HG02571 (cell line): ENCODE data around the gene SARDH.
"Not testable (repeated sequence)": the region's sequence is repeated elsewhere in the genome, so short reads cannot be mapped to it uniquely, and the experiment has no call there.

Experiments
- ATAC-seq: cut with Tn5 transposase; IDR thresholded peaks from one replicate; pipeline ENCODE4 v1.9.1; 2021; ENCODE audit warnings: mild to moderate bottlenecking, moderate library complexity; ENCODE audit not compliant: unreplicated experiment

Gene SARDH

DNA sequence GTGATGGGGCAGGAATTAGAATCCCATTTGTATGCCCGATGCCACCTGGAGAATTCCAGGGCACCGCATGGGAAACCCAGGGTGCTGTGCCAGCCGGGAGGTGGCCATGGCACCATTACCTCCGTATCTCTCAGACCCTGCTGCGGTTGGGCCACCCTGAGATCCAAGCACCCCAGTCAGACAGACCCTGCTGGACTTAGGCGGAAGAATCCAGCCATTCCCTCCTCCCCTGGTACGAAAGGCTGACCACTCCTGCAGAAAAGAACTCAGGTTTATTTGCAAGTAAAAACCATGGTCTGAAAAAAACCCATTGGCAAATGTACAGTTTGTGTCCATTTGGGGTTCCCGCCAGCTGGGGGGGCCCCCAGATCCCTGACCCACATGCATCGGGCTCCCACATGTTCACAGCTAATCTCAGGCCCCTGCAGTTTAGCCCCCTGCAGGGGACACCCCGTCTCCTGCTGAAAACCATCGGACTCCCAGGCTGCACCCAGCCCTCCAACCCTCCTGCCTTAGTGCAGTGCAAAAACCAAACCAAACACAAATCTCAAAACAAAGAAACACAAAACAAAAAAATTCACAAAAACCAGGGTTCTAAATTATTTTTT lies 23.6 kb upstream of the SARDH start:
- no peak for ATAC-seq

DNA sequence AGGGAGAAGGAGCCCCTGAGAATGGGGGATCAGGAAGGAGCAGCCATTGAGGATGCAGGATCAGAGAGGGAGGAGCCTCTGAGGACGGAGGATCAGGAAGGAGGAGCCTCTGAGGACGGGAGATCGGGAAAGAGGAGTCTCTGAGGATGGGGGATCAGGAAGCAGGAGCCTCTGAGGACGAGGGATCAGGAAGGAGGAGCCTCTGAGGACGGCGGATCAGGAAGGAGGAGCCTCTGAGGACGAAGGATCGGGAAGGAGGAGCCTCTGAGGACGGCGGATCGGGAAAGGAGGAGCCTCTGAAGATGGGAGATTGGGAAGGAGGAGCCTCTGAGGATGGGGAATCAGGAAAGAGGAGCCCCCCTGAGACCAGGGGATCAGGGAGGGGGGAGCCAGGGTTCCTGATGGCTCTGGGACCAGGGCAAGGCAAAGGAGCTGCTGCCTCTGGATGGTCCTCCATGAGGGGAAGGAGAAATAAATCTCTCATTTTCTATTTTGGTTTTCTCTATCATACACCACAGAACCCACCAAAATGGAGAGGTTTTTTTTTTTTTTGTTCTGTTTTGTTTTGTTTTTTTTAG lies 22.6 kb upstream of the SARDH start:
- ATAC-seq = no peak

DNA sequence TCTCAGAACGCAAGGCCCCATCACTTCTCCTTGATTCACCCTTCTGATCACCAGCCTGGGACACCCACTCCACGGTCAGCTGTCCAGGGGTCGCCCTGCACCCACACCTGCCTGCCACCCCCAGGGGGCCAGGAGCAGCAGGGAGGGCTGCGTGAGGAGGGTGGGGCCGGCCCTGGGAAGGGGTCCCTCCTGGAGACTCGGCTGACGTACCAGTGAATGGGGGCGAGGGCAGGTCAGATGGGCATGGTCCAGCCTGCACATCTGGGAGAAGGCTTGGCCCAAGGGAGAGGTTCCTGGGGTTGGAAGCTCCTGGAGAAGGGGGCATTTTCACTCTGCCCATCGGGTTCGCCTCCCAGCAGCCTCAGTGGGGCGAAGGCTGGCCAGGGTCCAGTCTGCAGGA lies 21.8 kb upstream of the SARDH start:
- ATAC-seq = no peak

DNA sequence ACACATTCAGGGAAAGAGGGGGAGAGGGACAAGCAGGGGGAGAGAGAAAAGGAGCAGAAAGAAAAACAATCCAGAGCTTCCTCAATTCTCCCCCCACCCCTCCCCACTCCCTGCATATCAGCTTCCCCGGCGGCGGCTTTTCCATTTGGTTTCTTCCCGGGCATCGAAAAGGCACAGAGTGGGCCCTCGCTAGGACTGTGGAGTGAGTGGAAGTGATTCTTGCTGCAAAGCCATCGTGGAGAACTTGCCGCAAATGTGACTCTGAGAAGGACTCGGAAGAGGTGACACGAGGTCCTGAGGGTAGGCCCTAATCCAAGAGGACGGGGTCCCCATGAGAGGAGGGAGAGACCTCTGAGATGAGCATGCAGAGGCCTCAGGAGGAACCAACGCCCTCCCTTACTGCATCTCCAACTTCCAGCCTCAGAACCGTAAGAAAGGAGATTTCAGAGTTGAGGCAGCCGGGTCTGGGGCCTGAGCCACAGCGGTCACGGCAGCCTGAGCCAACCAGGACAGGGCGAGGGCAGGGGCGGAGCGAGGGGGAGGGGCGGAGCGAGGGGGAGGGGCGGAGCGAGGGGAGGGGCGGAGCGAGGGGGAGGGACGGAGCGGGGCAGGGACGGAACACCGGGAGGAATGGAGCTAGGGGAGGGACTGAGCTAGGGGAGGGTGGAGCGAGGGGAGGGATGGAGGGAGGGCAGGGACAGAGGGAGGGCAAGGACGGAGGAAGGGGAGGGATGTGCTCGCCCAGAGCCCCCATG lies 21.2 kb upstream of the SARDH start:
- no peak for ATAC-seq

DNA sequence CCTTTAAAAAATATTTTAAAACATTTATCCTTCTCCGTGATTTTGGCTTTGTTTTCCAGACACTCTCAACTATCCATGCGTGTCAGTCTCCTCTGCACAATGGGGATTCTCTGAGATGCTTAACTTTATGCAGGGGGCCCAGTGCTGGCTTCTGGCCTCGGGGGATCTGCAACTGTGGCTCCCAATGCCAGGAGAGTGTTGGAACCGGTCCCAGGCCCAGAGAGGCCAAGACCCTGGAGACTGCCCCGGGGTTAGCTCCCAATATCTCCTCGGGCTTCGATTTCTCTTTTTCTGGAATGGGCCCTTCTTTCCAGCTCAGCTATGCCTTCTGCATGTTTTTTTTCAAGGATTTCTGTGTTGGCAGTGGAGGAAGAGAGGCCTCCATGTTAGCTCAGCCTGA lies 20.1 kb upstream of the SARDH start:
- ATAC-seq = no peak

DNA sequence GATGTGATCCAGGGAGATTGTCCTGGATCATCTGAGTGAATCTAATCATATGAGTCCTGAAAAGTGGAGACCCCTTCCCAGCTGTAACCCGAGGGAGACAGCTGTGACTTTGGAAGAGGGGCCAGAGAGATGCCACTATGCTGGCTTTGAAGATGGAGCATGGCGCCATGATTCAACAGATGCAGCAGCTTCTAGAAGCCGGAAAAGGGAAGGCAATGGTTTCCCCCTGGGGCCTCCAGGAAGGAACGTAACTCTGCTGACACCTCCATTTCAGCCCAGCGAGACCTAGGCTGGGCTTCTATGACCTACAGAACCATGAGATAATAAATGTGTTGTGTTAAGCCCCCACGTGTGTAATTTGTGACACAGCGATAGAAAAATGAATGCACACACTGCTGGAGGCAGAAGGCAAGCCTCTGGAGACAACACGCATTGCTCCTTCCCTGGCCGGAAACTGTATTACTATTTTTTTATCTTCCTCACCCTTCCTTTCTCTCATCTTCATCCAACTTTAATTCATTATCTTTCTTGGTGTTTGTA lies 16.6 kb upstream of the SARDH start:
- ATAC-seq = no peak

DNA sequence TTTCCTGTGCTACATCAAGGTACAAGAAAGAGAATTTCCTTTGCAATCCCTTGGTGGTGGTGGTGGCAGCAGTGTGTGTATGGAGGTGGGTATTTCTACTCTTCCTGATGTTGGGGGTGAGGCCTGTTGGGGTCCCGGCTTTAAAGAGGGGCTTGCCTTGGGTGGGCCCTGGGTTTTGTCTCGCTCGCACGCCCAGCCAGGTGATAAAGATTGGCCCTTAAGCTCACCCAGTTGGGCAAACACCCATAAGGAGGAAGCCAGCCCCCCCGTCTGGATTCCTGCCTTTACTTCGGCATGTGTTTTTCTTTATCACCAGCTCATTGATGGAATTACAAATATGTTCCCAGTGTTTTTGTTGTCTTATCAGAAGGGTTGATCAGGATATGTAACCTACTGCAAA lies 16.0 kb upstream of the SARDH start:
- ATAC-seq = no peak

DNA sequence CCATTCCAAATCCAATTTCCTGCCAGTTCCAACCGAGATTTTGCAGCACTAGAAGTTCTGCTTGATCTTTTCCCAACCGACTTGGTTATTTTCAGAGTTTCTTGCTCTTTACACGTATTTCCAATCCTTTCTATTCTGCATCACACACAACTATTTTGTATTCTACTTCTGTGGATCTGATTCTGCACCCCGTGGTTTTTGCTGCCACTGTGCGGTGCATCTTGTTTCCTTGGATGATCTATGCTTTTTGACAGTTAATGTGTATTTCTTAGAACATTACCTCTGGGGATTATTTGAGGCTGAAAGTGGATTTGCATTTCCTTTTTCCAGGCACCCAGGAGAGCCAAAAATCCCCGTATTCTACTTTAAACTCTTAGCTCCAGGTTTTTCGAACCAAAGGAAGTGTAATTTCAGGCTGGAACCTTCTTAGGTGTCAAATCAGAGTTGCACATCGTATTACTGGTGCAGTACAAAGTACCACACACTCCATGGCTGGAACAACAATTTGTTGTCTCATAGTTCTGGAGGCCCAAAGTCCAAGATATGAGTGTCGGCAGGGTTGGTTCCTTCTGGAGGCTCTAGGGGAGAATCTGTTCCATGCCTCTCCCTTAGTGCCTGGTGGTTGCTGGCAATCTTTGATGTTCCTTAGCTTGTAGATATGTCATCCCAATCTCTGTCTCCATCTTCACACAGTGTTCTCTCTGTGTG lies 14.7 kb upstream of the SARDH start:
- no peak for ATAC-seq

DNA sequence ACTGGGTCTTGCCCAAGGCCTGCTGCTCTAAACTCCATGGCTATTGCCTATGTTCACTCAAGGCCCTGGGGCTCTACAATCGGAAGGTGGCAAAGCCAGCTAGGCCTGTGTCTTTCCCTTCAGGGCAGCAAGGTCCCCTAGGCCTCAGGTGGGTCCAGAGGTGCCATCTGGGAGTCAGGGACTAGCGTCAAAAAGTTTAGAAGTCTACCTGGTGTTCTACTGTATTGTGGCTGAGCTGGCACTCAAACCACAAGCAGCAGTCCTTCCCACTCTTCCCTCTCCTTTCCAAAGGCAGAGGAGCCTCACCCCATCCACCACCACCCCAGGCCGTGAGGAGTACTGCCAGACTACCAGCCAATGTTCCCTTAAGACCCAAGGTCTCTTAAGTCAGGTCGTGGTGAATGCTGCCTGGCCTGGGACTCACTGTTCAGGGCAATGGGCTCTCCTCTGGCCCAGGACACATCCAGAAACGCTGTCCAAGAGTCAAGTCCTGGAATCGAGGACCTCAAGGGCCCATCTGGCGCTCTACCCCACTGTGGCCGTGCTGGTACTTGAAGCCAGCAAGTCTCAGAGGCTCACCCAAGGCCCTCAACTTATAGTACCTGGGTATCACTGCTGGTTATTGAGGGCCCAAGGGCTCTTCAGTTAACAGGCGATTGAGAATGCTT lies 13.0 kb upstream of the SARDH start:
- ATAC-seq = no peak

DNA sequence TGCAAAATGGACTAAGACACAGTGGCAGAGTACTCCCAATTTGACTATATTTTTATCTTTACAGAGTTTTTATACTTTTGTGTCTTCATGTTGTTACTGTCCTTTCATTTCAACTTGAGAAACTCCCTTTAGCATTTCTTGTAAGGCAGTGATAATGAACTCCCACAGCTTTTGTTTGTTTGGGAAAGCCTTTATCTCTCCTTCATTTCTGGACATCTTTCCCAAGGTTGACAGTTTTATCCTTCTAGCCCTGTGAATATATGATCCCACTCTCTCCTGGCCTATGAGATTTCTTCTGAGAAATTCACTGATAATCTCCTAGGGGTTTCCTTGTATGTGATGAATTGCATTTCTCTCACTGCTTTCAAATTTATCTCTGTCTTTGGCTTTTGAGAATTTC lies 9.2 kb upstream of the SARDH start:
- no peak for ATAC-seq

DNA sequence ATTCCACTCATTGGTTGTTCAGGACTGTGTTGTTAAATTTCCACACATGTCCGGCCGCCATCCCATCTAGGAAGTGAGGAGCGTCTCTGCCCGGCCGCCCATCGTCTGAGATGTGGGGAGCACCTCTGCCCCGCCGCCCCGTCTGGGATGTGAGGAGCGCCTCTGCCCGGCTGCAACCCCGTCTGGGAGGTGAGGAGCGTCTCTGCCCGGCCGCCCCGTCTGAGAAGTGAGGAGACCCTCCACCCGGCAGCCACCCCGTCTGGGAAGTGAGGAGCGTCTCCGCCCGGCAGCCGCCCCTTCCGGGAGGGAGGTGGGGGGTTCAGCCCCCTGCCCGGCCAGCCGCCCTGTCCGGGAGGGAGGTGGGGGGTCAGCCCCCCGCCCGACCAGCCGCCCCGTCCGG lies 6.4 kb upstream of the SARDH start:
- not testable (repeated sequence) for ATAC-seq

DNA sequence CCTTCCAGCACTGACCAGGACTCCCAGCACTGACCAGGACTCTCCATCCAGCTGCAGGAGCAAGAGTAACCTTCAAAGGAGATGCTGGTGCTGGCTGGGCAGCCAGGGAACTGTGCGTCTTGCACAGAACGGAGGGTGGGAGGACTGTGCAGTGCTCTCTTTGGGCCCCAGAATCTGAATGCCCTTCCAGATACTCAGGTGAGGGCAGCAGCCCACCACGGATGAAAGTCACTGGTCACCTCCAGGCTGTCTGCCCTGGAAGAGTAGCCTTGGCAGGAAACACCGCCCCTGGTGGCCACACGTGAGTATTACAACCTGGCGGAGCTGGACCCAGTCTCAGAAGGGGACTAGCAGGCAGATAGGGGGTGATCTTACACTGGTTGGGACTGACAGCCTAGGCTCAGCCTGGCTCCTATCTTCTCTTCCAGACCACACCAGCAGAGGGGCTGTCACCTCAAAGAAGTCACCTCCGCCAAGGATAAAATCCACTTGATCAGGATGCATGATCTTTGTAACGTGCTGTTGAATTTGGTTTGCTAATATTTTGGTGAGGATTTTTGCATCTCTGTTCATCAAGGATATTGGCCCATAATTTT lies 4.8 kb upstream of the SARDH start:
- ATAC-seq = no peak

DNA sequence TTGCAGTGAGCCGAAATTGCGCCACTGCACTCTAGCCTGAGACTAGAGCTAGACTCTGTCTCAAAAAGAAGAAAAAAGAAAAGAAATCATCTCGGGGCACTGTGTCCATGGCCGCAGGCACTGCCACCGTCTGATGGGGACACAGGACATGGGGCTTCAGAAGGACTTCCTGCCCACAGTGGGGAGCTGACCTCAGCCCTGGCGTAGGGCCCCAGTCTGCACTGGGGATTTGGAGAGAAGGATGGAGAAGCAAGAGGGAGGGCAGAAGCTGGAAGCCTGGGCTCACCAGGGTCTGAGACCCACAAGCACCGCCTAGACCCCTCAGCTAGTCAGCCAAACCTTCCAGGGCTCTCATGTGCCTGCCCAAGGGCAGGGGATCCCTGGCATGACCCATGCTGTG lies 4.1 kb upstream of the SARDH start:
- ATAC-seq = no peak

DNA sequence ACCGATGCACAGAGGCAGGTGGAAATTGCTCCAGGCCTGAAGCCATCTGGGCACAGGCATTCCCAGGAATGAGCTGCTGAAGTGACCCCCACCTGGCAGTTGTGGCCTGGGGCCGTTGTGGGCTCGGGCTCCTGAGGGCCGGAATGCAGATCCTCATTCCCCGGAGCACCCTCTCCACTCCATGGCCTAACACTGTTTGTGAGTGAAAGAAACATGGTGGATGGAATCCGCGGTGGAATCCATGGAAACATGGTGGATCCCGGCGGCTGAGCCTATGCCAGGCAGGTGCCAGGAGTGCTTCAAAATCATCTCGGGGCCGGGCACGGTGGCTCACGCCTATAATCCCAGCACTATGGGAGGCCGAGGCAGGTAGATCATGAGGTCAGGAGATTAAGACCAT lies 3.6 kb upstream of the SARDH start:
- no peak for ATAC-seq

DNA sequence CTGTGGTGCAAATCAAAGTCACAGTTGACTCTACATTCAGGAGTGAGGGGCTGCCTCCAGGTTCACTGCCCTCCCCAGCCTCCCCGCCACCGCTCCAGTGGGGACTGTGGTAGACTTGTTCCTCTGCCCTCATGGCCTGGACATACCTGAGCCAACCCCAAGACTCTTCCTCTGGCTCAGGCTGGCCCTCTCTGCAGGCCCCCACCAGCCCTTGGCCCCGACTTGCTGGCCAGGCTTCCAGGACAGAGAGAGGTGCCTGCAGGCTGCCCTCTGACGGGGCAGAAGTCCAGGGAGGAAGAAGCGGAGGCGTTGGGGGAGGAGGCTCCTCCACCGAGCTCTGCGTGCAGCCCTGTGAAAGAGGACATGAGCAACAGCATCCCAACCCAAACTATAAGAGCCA lies 2.8 kb upstream of the SARDH start:
- no peak for ATAC-seq

DNA sequence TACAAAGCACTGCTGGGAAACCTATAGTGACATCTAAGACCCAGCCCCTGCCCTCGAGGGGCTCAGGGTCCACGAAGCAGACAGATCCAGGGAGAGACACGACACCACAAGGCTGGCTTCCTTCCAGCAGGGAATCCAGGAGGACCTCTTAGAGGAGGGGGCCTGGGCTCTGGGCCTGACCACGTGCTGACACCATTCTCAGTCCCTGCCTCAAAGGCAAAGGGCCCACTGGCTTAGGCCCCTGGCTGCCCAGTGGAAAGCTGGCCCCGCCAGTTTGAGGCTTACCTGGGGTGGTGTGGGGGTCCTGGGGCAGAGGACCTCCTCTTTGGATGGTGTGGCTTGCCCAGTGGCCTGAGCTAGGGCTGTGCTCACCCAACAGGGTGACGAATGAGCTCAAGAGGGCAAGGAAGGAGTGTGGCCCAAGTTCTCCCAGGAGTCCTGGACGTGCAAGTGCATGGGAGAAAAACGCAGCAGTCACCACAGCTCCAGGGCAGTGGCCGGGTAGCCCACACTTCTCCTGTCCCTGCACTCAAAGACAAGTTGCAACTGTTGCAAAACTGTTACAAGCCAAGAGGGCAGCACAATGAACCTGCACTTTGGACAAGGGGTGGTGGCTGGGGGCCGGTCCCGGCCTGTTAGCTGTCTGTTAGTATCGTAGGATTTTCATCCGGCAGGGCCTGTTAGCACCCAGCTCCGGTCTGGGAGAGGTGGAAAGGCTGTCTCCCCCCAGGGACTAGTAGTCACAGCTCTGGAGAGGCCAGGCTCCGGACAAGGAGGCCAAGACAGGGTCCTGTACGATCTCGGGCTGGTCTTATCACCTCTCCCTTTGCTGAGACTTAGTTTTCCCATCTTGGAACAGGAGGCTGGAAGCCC lies 1.5 kb upstream of the SARDH start:
- ATAC-seq = no peak

DNA sequence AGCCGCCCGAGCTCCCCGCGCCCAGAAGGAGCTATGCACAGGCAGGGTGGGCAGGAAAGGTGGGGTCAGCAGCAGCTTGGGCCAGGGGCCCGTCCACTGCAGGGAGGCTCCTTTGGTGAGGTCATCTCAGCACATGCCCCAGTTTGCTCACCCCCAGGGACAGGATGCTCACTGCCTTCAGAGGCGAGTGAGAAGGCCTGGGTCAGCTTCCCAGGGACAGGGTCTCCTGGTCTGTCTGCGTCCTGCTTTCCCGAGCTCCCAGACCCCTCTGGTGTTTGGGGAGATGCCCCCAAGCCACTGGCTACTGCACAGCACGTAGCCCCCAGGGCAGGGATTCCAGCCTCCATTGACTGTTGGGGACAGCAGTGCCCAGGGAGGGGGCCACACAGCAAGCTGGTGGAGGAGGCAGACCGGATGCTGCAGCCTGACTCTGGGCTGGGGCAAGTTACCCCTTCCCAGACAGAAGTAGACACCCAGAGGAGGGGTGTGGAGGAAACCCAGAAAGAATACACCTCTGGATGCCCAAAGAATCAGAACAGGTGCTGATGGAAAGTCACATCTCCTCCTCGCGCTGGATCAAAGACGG lies 581 bp upstream of the SARDH start:
- no peak for ATAC-seq

DNA sequence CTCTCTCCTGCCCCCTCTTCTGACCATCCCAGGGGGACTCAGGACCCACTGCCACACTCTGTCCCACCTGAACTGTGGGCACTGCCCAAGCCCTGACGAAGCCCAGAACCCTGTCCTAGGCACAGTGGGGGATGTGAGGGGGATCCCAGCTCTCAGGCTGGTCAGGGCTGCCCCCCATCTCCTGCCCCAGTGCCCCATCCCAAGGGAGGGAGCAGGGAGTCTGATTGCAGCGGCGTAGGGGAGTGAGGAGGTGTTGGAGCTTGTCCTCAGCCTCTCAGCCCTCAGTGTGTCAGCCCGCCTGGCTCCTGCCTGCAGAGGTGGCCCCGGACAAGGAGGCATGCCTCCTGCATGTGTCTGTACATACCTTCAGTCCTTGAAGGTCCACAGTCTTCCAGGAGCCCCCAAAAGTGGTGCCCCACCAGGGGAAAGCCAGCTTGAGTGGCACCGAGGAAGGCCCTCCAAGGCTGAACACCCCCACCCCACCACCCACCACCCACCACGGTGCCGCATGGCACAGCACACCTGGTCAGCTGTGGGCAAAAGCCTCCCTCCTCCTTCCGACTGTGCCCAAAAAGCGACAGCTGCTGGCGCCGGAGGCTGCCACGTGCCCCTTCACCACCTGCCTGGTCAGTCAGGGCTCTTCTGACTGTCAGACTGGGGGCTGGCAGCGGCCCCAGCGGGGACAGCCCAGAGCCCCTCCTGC lies 930 bp downstream of the SARDH start:
- ATAC-seq = no peak

DNA sequence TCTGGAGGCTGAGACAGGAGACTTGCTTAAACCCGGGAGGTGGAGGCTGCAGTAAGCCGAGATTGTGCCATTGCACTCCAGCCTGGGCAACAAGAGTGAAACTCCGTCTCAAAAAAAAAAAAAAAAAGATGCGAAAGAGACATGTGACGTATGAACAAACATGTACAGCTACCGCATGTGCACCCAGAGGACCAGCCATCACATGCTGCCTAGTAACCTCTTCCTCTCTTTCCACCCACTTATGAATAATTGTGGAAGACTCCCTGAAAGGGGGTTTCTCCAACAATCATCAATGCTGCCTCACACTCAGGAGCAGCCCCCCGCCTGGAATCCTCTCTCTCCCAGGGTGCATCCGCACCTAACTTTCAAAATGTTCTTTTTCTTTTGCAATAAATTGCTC lies 2.2 kb downstream of the SARDH start:
- ATAC-seq = no peak
